ENCODE measurements around the gene SNX27. TPM values are rescaled to one million over a fixed set of nuclear protein-coding genes. Genes with fewer than 3 reads are reported as not detected.
"Not testable (repeated sequence)": the region's sequence is repeated elsewhere in the genome, so short reads cannot be mapped to it uniquely, and the experiment has no call there.

Gene SNX27
- total RNA-seq, 1 donor from 2014 or later: 33.1 TPM

GRCh38 chr1:151584278-151584677, 27.6 kb upstream of the SNX27 start:
- Mint-ChIP-seq H3K27ac (no peak overlapping the region), H3K9me3 (no peaks in the 10 kb centered on the region), H3K27me3 (peaks cover 4% of the 10 kb centered on the region), H3K36me3 (ENCODE audit: low read depth) (no peaks in the 10 kb centered on the region), H3K4me1 (peaks cover 3% of the 10 kb centered on the region), H3K4me3 (no peak overlapping the region)
- intact Hi-C loops (cut with micrococcal nuclease): no loop called here
- DNase-seq: no peak

GRCh38 chr1:151584780-151585179, 27.1 kb upstream of the SNX27 start:
- H3K4me1 Mint-ChIP-seq: no peaks in the 10 kb centered on the region
- no peak overlapping the region for H3K4me3 Mint-ChIP-seq
- DNase-seq: no peak
- intact Hi-C loops (cut with micrococcal nuclease): no loop called here
- H3K27me3 Mint-ChIP-seq: peaks cover 6% of the 10 kb centered on the region
- no peaks in the 10 kb centered on the region for H3K9me3 Mint-ChIP-seq
- no peak overlapping the region for H3K27ac Mint-ChIP-seq
- H3K36me3 Mint-ChIP-seq (ENCODE audit: low read depth): no peaks in the 10 kb centered on the region

DNA sequence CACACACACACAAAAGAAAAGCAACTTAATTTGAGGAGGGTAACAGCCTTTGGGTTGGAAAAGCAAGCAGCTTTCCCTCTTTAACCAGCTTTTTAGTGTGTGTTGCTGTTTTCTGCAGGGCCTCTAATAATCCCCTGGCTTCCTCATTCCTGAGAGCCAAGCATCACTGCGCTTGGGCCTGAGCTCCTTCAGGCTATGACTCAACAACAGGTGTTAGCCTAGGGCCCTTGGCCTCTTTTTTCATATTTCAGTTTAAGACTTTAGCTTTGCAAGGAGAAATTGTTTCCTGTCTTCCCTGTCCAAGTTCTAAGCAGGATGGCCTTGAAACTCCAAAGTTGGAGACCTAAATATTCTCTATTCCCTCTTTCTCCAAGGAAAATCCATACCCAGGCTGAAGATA, 26.2 kb upstream of the SNX27 start:
- intact Hi-C loops (cut with micrococcal nuclease): no loop called here
- Mint-ChIP-seq H3K4me3 (no peak overlapping the region), H3K9me3 (peaks cover 1% of the 10 kb centered on the region), H3K36me3 (ENCODE audit: low read depth) (no peaks in the 10 kb centered on the region), H3K27ac (no peak overlapping the region), H3K4me1 (no peaks in the 10 kb centered on the region), H3K27me3 (peaks cover 11% of the 10 kb centered on the region)
- no peak for DNase-seq

DNA sequence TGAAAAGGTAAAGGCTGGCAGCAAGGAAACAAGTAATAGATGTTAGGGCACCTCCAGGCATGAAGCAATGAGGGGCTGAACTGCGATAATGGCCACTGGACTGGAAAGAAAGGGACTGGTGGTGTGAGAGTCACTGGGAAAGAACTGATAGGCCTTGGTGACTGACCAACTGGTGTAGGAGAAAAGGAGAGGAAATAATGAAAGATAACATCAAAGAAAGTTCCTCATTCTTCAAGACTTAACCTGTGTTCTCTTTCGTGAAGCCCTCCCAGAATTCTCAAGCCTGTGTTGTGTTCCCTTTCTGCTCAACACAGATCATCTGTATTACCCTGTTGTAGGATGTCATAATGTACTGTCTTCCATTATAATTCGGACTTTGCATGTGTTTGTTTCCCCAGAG, 20.9 kb upstream of the SNX27 start:
- intact Hi-C loops (cut with micrococcal nuclease): no loop called here
- Mint-ChIP-seq H3K27ac (no peak overlapping the region), H3K36me3 (ENCODE audit: low read depth) (no peaks in the 10 kb centered on the region), H3K27me3 (peaks cover 25% of the 10 kb centered on the region), H3K4me3 (no peak overlapping the region), H3K4me1 (peaks cover 6% of the 10 kb centered on the region), H3K9me3 (peaks cover 5% of the 10 kb centered on the region)
- DNase-seq: no peak

- no peaks in the 10 kb centered on the region for H3K36me3 Mint-ChIP-seq (ENCODE audit: low read depth)
- peak overlapping the region; percentile 62 for H3K4me3 Mint-ChIP-seq
- H3K9me3 Mint-ChIP-seq: peaks cover 5% of the 10 kb centered on the region
- DNase-seq: no peak
- intact Hi-C loops (cut with micrococcal nuclease): loop anchor here (2.0 kb wide), 2 partner anchors 141 to 243 kb away; no protein-coding TSS in a partner anchor
- H3K27me3 Mint-ChIP-seq: peaks cover 28% of the 10 kb centered on the region
- H3K4me1 Mint-ChIP-seq: peaks cover 6% of the 10 kb centered on the region
- no peak overlapping the region for H3K27ac Mint-ChIP-seq
Observed at GRCh38 chr1:151593730-151594129, 18.1 kb upstream of the SNX27 start.

DNA sequence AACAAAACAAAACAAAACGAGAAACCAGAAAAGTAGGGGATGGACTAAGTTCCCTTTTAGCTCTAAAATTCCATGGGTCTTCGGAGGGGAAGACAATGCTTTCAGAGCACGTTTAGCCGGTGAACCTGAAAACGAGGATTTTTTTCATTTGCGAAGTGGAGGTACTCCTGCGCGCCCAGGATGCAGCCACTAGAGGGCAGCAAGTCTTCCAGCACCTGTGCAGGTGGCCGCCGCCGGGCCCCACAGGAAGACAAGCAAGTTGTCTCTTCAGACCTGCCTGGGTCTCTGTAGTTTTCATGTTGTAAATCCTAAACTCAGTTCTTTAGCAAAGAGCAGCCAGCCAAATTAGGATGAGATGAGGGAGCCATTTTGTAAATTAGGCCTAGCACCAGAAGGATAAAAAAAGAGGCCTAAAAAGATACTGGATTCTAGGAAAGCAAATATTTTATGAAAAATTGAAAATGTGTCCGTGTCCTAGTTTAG, 17.7 kb upstream of the SNX27 start:
- intact Hi-C loops (cut with micrococcal nuclease): loop anchor here (2.0 kb wide), 2 partner anchors 141 to 243 kb away; no protein-coding TSS in a partner anchor
- Mint-ChIP-seq H3K4me3 (peak overlapping the region; percentile 62), H3K4me1 (peaks cover 6% of the 10 kb centered on the region), H3K36me3 (ENCODE audit: low read depth) (no peaks in the 10 kb centered on the region), H3K27ac (no peak overlapping the region), H3K9me3 (peaks cover 5% of the 10 kb centered on the region), H3K27me3 (peaks cover 25% of the 10 kb centered on the region)
- peak; percentile 95 for DNase-seq

- H3K27ac Mint-ChIP-seq: no peak overlapping the region
- H3K4me1 Mint-ChIP-seq: peaks cover 6% of the 10 kb centered on the region
- H3K36me3 Mint-ChIP-seq (ENCODE audit: low read depth): no peaks in the 10 kb centered on the region
- H3K9me3 Mint-ChIP-seq: no peaks in the 10 kb centered on the region
- intact Hi-C loops (cut with micrococcal nuclease): no loop called here
- H3K27me3 Mint-ChIP-seq: peaks cover 11% of the 10 kb centered on the region
- no peak overlapping the region for H3K4me3 Mint-ChIP-seq
- no peak for DNase-seq
Observed at GRCh38 chr1:151596166-151596953, 15.5 kb upstream of the SNX27 start.

- H3K4me3 Mint-ChIP-seq; H3K36me3 Mint-ChIP-seq (ENCODE audit: low read depth); H3K27ac Mint-ChIP-seq; DNase-seq; intact Hi-C loops (cut with micrococcal nuclease); H3K4me1 Mint-ChIP-seq; H3K9me3 Mint-ChIP-seq: not testable (repeated sequence)
- peaks cover 17% of the 10 kb centered on the region for H3K27me3 Mint-ChIP-seq
Observed at GRCh38 chr1:151602550-151602949, 9.3 kb upstream of the SNX27 start.

GRCh38 chr1:151604291-151604690, 7.6 kb upstream of the SNX27 start:
- Mint-ChIP-seq H3K27me3 (peaks cover 23% of the 10 kb centered on the region), H3K27ac (no peak overlapping the region), H3K36me3 (ENCODE audit: low read depth) (no peaks in the 10 kb centered on the region), H3K4me1 (peaks cover 3% of the 10 kb centered on the region), H3K9me3 (no peaks in the 10 kb centered on the region), H3K4me3 (no peak overlapping the region)
- no peak for DNase-seq
- intact Hi-C loops (cut with micrococcal nuclease): no loop called here

DNA sequence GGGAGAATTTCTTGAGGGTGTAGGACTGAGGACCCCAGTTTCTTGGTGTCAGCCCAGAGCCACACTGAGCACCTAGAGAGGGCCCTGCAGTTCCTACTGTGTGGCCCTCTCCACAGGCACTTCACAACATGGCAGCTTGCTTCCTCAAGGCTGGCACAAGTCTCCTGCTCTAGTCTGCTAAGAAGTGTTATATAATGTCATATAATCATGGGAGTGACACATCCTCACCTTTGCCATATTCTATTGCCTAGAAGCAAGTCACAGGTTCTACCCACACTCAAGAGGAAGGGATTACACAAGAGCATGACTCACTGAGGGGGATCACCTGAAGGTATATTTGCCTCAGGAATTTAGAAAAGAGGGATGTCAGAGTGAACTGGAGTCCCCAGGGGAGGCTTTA, 5.5 kb upstream of the SNX27 start:
- DNase-seq: no peak
- H3K27me3 Mint-ChIP-seq: peaks cover 23% of the 10 kb centered on the region
- peaks cover 5% of the 10 kb centered on the region for H3K4me1 Mint-ChIP-seq
- no peak overlapping the region for H3K4me3 Mint-ChIP-seq
- no peaks in the 10 kb centered on the region for H3K9me3 Mint-ChIP-seq
- H3K36me3 Mint-ChIP-seq (ENCODE audit: low read depth): no peaks in the 10 kb centered on the region
- intact Hi-C loops (cut with micrococcal nuclease): no loop called here
- no peak overlapping the region for H3K27ac Mint-ChIP-seq

- peaks cover 8% of the 10 kb centered on the region for H3K4me1 Mint-ChIP-seq
- intact Hi-C loops (cut with micrococcal nuclease): no loop called here
- peaks cover 23% of the 10 kb centered on the region for H3K27me3 Mint-ChIP-seq
- DNase-seq: no peak
- no peaks in the 10 kb centered on the region for H3K9me3 Mint-ChIP-seq
- no peaks in the 10 kb centered on the region for H3K36me3 Mint-ChIP-seq (ENCODE audit: low read depth)
- H3K27ac Mint-ChIP-seq: no peak overlapping the region
- H3K4me3 Mint-ChIP-seq: no peak overlapping the region
Observed at GRCh38 chr1:151606857-151607256, 5.0 kb upstream of the SNX27 start.

DNA sequence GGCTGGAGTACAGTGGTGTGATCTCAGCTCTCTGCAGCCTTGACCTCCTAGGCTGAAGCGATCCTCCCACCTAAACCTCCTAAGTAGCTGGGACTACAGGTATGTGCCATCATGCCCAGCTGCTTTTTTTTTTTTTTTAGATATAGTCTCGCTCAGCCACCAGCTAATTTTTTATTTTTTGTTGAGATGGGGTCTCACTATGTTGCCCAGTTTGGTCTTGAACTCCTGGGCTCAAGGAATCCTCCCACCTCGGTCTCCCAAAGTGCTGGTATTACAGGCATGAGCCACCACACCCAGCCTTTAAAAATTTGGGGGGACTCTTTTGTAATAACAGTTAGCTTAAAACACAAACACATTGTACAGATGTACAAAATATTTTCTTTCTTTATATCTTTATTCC, 1.7 kb upstream of the SNX27 start:
- DNase-seq: no peak
- Mint-ChIP-seq H3K9me3 (no peaks in the 10 kb centered on the region), H3K4me1 (peaks cover 24% of the 10 kb centered on the region), H3K36me3 (ENCODE audit: low read depth) (peaks cover 5% of the 10 kb centered on the region), H3K4me3 (no peak overlapping the region), H3K27ac (no peak overlapping the region), H3K27me3 (peaks cover 15% of the 10 kb centered on the region)
- intact Hi-C loops (cut with micrococcal nuclease): loop anchor here (5.0 to 10.0 kb wide), 2 partner anchors 155 to 227 kb away; partner anchors contain the start of genes C2CD4D and POGZ

DNA sequence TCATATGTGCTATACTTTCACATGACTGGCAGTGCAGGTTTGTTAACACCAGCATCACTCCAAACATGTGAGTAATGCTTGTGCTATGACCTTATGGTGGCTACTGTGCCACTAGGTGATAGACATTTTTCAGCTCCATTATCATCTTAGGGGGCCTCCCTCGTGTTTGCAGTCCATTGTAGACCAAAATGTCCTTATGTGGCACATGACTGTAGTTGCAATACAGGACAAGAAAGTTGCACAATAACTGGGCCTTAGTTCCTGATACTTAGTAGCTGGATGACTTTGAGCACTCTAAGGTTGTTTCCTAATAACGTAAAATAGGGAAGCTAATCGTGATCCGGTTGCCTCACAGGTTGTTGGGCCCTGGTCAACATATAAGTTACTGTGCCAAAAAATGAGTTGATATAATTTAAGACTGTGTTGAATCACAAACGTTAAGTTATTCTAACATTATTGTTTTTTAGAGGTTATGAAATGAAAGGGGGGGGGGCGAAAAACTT, 511 bp upstream of the SNX27 start:
- H3K4me1 Mint-ChIP-seq: peaks cover 33% of the 10 kb centered on the region
- DNase-seq: peak; percentile 58
- H3K9me3 Mint-ChIP-seq: no peaks in the 10 kb centered on the region
- intact Hi-C loops (cut with micrococcal nuclease): loop anchor here (5.0 to 10.0 kb wide), 2 partner anchors 157 to 226 kb away; partner anchors contain the start of genes C2CD4D and POGZ
- H3K27me3 Mint-ChIP-seq: peaks cover 12% of the 10 kb centered on the region
- peak overlapping the region; percentile 77 for H3K27ac Mint-ChIP-seq
- H3K4me3 Mint-ChIP-seq: peak overlapping the region; percentile 93
- H3K36me3 Mint-ChIP-seq (ENCODE audit: low read depth): peaks cover 7% of the 10 kb centered on the region

- intact Hi-C loops (cut with micrococcal nuclease): loop anchor here (5.0 to 10.0 kb wide), 2 partner anchors 158 to 225 kb away; partner anchors contain the start of genes C2CD4D and POGZ
- peak overlapping the region; percentile 93 for H3K4me3 Mint-ChIP-seq
- peak; percentile 78 for DNase-seq
- peaks cover 4% of the 10 kb centered on the region for H3K27me3 Mint-ChIP-seq
- no peaks in the 10 kb centered on the region for H3K9me3 Mint-ChIP-seq
- peaks cover 36% of the 10 kb centered on the region for H3K4me1 Mint-ChIP-seq
- peak overlapping the region; percentile 90 for H3K27ac Mint-ChIP-seq
- H3K36me3 Mint-ChIP-seq (ENCODE audit: low read depth): peaks cover 7% of the 10 kb centered on the region
Observed at GRCh38 chr1:151612501-151613281, 841 bp downstream of the SNX27 start.

Measured in activated CD4-positive, alpha-beta T cell treated with anti-CD3 and anti-CD28 coated beads, Interleukin-2, amount 10 ng/mL, durations not matched to agents 24 days and 14 days (primary cell).